HG03045 (cell line): ENCODE results near the gene TOR1B.

ENCODE experiments used
- ATAC-seq: cut with Tn5 transposase; IDR thresholded peaks from one replicate; pipeline ENCODE4 v1.9.1; 2021; ENCODE audit warnings: mild to moderate bottlenecking, moderate library complexity; ENCODE audit not compliant: unreplicated experiment

TOR1B gene

GRCh38 chr9:129839324-129840023 lies 36.5 kb downstream of the TOR1B start:
- no peak for ATAC-seq

- ATAC-seq: no peak
Measured at GRCh38 chr9:129840034-129840433, 37.0 kb downstream of the TOR1B start.

- ATAC-seq: no peak
Measured at GRCh38 chr9:129841071-129841470, 38.1 kb downstream of the TOR1B start.

GRCh38 chr9:129845373-129845772 lies 42.4 kb downstream of the TOR1B start:
- ATAC-seq: no peak

- ATAC-seq: no peak
Measured at GRCh38 chr9:129848712-129849441, 45.9 kb downstream of the TOR1B start.

- no peak for ATAC-seq
Measured at GRCh38 chr9:129849901-129850300, 46.9 kb downstream of the TOR1B start.

- ATAC-seq: no peak
Measured at GRCh38 chr9:129850821-129851550, 48.0 kb downstream of the TOR1B start.

GRCh38 chr9:129851821-129852220 lies 48.8 kb downstream of the TOR1B start:
- ATAC-seq: no peak

- no peak for ATAC-seq
Measured at GRCh38 chr9:129852579-129852978, 49.6 kb downstream of the TOR1B start.

- no peak for ATAC-seq
Measured at GRCh38 chr9:129853614-129854013, 50.6 kb downstream of the TOR1B start.

GRCh38 chr9:129854588-129855110 lies 51.7 kb downstream of the TOR1B start:
- ATAC-seq: no peak

GRCh38 chr9:129857207-129857606 lies 54.2 kb downstream of the TOR1B start:
- no peak for ATAC-seq

GRCh38 chr9:129858167-129858962 lies 55.4 kb downstream of the TOR1B start:
- no peak for ATAC-seq
